Sigmoid colon (tissue), 4 donors: ENCODE results near the gene BTAF1.

Source experiments
- EP300 ChIP-seq, 4 donors: sonication (generic); formaldehyde crosslinking; IDR thresholded peaks; one replicate each; pipeline ENCODE4 v1.6.1; 2017; ENCODE audit warnings: antibody characterized with exemption in 4 of 4
- POLR2A ChIP-seq, 2 donors: fragments of 450-650 bp; IDR thresholded peaks; one replicate each; pipeline ENCODE4 v1.6.1; 2016; ENCODE audit warnings: antibody characterized with exemption in 2 of 2, mild to moderate bottlenecking in 2 of 2, moderate library complexity in 2 of 2
- TF ChIP-seq, protein P1 (sequence below), 4 experiments: fragments of 450-650 bp in 3 of 4; fragments of 200-600 bp in 1 of 4; IDR thresholded peaks; one replicate each; pipeline ENCODE4 v1.5.1; 2016 to 2019; ENCODE audit warnings: antibody characterized with exemption in 4 of 4, mild to moderate bottlenecking in 3 of 4, moderate library complexity in 2 of 4

DNA sequence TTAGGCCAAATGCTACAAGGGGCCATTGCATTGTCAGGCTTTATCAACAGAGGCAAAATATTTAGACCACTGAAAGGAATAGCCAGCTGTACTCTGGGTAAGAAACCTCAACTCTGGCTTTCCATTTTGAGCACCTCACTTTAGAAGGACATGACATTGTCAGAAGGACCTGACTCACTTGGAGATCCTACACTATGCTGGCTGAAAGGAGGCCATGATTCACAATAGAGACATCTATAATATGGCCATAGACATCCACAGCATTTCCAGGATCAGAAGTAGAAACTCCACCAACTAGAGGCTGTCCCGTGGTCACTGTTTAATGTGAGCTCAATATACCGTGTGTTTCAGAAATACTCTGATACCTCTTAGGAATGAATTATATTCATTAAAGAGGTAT is 140.9 kb downstream of the BTAF1 start:
- TF ChIP-seq, protein P1, sequence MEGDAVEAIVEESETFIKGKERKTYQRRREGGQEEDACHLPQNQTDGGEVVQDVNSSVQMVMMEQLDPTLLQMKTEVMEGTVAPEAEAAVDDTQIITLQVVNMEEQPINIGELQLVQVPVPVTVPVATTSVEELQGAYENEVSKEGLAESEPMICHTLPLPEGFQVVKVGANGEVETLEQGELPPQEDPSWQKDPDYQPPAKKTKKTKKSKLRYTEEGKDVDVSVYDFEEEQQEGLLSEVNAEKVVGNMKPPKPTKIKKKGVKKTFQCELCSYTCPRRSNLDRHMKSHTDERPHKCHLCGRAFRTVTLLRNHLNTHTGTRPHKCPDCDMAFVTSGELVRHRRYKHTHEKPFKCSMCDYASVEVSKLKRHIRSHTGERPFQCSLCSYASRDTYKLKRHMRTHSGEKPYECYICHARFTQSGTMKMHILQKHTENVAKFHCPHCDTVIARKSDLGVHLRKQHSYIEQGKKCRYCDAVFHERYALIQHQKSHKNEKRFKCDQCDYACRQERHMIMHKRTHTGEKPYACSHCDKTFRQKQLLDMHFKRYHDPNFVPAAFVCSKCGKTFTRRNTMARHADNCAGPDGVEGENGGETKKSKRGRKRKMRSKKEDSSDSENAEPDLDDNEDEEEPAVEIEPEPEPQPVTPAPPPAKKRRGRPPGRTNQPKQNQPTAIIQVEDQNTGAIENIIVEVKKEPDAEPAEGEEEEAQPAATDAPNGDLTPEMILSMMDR (IDR thresholded peaks at IDR 0.05), result no peak
- TF ChIP-seq EP300 (IDR thresholded peaks at IDR 0.05) (no peak), POLR2A (IDR thresholded peaks at IDR 0.05) (no peak)
